GOT3 (cell line): ENCODE data around the gene MVD.

ENCODE experiments used
- DNase-seq: peaks from one replicate; lab custom pipeline; 2025; ENCODE audit warnings: mixed read lengths; lab: John Stamatoyannopoulos, UW

The MVD gene

GRCh38 chr16:88606148-88606757 is 56.6 kb downstream of the MVD start:
- no peak for DNase-seq

DNA sequence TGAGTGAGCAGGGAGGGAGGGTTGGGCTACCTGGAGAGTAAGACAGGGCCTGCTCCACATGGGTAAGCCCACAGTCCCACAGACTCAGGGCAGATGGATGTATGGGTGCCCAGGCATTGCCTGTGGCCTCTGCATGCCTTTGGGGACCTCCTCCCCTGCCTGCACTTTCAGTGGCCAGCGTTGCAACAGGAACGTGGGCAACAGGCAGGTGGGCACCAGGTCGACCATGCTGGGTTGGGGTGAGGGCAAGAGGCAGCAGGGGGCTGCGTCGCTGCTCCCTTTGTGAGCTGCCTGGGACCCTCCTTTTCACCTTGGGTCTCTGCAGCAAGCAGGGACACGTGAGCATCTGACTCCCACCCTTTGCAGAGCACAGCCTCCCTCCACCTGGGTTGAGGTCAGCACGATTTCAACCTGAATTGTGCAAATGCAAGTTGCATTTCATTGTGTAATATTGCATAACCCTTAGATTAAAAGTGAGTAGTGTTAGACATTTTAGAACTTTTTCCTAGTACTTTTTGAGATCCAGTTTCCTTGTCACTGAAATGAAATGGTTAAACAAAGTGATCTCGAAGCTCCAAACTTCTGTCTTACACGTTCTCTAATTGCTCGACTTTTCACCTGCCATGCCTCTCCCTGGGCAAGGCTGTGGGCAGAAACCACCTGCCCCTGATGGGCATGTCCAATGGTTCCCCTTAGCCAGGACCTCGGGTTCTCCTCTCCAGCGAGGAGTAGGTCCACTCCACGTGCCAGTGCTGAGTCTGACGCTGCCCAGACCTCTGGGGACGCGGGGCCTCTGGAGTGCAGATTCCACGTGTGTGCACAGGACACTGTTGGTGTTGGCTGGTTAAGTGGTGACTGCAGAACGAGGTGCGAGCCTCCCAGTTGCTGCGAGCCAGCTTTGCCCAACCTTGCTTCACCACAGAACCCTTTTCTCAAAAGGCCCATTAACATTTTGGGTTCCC is 57.4 kb downstream of the MVD start:
- no peak for DNase-seq

DNA sequence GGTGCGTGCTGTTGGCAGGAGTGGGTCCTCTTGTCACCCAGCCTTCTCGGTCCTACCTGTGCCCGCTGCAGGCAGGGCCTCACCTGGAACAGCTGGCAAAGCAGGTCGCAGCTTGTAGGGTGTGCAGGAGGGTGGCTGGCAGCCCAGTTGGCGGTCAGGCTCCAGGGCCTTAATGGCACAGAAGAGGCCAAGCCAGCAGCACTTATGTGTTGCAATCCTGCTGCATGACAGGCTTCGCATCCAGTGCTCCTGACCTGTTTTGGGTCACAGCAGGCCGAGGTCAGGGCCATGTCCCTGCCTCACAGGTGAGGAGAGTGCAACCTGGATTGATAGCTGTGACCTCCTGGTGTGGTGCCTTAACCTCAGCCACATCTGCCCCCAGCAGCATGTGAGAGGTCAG is 60.8 kb downstream of the MVD start:
- DNase-seq = no peak
